NCI-H1694 (cell line): ENCODE measurements around the gene PRM2.

ENCODE experiments used
- DNase-seq: peaks from one replicate; lab custom pipeline; 2025; lab: John Stamatoyannopoulos, UW

PRM2 gene

GRCh38 chr16:11276143-11276895 is at the start of gene PRM2:
Gene PRM2 (minus strand): TSS chr16:11276480. CDS start chr16:11276370, 110 bp downstream.
- no peak for DNase-seq

DNA sequence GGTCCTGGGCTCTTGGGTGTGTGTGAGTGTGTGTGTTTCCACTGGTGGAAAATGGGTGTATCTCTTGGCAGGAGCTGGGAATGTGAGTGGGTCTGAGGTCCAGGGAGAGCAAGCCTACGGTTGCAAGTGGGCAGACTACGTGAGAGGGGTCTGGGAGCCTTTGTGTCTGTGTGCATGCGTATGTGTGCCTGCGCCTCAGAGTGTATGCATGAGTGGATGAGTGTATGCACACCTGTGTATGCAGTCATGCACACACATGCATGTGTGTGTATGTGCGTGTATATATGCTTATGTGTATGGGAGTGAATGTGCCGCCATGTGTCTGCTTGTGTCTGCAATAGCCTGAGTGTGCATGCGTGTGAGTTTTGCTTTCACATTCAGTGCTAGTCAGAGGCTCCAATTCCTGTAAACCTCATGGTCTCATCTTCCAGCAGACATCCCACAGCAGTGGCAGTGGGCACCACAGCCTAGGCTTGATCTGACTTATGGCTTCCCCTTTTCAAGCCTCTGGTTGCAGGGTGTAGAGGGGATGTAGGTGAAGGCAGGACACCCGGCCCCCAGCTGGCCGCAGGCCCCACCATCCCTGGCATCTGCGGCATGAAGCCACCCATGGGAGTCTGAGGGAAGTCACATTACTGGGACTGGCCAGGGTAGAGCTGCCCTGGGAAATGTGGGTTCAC is 49.3 kb upstream of the PRM2 start:
- no peak for DNase-seq

DNA sequence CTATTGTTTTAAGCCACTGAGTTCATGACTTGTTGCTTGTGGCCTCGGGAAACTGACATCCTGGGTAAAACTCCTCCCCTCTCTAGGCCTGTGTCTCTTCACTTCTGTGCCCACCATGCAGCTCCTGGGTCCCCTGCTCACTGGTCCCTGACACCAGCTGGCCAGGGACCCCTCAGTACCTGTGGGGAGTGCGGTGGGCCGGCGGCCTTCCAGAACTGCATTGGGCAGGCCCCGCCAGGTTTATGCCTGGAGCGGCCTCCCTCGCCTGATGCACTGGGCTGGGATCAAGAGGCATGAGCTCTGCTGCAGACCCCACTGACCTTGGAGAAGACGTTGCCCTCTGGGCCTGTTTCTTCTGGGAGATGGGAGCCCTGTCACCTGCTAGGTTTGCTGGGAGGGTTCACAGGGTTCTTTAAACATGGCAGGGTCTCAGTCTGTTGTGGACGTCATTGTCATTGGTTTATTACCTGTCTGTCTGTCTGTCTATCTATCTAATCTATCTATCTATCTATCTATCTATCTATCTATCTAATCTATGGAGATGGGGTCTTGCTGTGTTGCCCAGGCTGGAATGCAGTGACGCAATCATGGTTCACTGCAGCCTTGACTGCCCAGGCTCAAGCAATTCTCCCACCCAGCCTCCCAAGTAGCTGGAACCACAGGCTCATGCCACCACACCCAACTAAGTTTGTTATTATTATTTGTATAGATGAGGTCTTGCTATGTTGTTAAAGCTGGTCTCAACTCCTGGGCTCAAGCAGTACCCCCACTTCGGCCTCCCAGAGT is 47.5 kb upstream of the PRM2 start:
- DNase-seq, result no peak

- DNase-seq, result no peak
Measured at GRCh38 chr16:11322823-11323222, 46.5 kb upstream of the PRM2 start.

DNA sequence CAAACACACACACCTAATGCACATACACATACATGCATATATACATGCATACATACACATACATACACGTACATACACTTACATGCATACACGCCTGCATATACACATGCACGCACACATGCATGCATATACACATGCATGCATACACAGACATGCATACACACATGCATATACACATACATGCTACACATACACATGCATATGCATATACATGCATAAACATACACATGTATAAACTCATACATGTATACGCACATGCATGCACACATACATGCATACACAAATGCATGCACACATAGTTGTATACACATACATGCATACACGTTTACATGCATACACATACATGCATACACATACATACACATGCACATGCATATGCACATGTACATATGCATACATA is 45.4 kb upstream of the PRM2 start:
- no peak for DNase-seq

GRCh38 chr16:11320170-11320569 is 43.9 kb upstream of the PRM2 start:
- DNase-seq, result no peak

DNA sequence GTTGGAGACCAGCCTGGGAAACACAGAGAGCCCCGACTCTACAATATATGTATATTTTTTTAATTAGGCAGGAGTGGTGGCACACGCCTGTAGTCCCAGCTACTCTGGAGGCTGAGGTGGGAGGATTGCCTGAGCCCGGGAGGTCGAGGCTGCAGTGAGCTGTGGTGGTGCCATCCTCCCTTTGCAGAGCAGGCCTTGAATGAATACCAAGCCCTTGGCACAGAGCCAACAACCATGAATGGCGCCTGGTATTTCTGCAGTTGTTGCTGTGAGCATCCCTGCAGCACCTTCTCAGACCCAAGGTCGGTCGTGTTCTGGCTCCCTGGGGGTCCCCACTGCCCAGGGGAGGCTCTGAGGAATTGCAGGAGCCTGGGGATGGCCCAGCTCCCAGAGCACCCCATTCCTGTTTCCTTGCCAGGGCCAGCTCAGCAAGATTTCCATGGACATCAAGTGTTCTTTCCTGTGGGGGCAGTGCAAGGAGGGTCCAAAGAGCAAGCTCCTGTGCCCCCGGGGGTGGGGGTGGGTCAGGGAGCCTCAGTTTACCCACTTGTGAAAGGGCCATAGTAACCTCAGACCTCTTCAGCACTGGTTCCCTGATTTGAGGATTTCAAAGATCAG is 43.4 kb upstream of the PRM2 start:
- no peak for DNase-seq

DNA sequence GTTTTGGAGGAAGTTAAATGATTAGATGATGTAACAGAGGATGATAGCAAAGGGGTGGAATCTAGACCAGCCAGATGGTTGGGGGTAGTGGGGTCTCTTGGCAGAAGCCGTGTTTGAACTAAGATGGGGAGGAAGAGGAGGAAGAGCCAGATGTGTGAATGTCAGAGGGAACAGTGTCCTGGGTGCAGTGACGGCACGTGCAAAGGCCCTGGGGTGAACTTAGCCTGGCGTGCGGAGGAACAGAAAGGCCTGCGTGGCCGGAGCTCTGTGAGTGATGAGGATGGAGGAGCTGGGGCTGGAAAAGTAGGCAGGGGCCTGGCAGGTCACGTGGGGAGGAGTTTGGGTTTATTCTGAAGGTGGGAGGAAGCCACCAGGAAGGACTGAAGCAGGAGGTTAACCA is 42.5 kb upstream of the PRM2 start:
- DNase-seq, result no peak

GRCh38 chr16:11316331-11317015 is 40.2 kb upstream of the PRM2 start:
- no peak for DNase-seq

GRCh38 chr16:11315510-11315909 is 39.2 kb upstream of the PRM2 start:
- no peak for DNase-seq

- no peak for DNase-seq
Measured at GRCh38 chr16:11314309-11314894, 38.1 kb upstream of the PRM2 start.

DNA sequence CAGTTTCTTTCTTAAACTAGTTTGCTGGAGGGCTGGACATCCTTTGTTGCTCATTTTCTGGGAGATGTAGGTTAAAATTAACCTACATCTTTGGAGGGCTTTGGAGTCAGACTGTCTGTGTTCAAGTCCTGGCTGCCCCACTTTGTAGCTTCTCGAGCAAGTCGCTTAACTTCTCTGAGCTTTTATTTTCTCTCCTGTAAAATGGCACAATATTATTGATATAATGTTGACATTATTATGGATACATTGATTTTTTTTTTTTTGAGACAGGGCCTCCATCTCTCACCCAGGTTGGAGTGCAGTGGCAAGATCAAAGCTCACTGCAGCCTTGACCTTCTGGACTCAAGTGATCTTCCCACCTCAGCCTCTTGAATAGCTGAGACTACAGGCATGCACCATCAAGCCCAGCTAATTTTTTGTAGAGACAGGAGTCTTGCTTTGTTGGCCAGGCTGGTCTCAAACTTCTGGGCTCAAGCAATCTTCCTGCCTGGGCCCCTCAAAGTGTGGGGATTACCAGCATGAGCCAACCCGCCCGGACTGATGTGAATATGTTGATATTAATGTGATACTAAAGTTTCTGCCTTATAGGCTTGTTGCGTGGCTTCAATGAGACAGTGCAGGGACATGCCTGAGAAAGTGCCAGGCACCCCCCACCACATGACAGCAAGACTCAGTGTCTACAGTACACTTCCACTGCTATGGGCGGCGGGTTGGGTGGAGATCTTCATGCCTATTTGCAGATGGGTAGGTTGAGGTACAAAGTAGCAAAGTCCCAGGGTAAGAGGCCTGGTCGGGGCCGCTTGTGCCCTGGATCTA is 37.4 kb upstream of the PRM2 start:
- no peak for DNase-seq

DNA sequence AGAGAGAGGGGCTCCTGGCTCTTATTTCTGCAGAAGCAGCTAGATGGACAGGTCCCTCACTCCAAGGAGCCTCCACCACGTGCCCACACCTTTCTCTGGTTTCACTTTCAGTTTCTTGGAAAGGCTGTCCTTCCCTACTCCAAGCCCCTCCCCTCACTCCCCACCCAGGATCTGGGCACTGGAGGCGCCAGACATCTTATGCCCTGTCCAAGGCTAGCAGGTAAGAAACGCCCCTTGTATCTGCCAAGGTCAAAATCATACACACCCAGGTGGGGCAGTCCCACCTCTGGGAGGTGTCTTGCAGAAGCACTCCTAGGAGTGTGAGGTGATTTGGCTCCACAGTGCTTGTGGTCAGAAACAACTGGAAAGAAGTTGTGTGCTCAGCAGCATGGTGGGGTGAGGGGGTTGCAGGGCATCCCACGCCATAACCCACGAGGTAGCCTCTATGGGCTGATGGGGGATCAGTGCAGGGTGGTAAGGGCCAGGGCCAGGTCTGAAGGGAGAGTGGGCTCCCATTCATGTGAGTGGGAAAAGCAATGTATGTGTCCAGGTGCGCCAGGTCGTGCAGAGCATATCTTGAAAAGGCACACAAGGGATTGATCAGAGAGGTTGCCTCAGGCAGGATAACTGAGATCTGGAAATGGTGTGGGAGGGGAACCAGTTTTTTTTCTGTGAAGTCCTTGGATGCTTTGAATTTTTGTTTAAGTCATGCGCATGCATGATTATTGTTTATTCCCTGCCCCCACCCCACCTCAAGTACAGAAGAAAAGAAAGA is 36.6 kb upstream of the PRM2 start:
- no peak for DNase-seq

GRCh38 chr16:11310997-11311561 is 34.8 kb upstream of the PRM2 start:
- DNase-seq, result no peak

DNA sequence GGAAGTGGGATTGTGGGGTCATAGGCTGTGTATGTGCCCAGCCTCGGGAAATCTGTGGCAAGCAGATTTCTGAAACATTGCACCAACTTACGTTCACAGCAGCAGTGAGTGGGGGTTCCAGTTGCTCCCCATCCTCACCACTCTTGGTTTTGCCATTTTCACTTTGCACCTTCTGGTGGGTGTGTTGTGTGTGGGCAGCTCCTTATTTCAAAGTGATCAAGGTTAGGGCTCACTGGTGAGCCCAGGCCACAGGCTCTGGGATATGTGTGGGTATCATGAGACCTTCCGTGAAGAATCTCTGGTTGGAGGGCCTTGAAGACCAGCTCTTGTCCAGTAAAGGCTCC is 34.3 kb upstream of the PRM2 start:
- DNase-seq, result no peak

DNA sequence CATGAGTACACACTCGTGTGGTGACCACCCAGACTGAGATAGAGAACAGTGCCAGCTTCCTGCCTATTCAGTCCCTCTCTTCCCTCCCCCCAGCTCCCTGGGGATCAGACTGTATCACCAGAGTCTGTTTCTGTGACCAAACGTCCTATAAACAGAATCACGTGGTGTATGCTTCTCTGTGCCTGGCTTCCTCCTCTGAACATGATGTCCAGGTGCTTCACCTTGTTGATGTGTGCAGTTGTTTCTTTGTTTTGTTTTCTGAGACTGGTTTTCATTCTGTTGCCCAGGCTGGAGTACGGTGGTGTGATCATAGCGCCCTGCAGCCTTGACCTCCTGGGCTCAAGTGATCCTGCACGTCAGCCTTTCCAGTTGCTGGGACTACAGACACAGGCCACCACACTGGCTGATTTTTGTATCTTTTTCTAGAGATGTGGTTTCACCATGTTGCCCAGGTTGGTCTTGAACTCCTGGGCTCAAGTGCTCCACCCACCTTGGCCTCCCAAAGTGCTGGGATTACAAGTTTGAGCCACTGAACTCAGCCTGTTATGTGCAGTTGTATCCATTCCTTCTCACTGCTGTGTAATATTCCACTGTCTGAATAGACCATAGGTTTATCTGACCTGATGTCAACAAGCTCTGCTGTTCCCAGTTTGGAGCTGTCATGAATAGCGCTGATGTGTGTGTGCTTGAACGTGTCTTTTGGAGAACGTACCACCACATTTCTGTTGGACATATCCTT is 33.8 kb upstream of the PRM2 start:
- DNase-seq, result no peak

GRCh38 chr16:11308493-11309283 is 32.4 kb upstream of the PRM2 start:
- no peak for DNase-seq
